H9 (cell line): Measurements from ENCODE around the gene GRID2. TPM values are rescaled to one million over a fixed set of nuclear protein-coding genes. Genes with fewer than 3 reads are reported as not detected.

Source experiments
- DNase-seq: peaks from one replicate; pipeline ENCODE4 v3.0.0-alpha.2; 2017
- H2AFZ ChIP-seq: one replicate; pipeline ENCODE4 v1.6.1; 2013; ENCODE audit warnings: mild to moderate bottlenecking, low read length, control low read depth, moderate library complexity
- H2AK5ac ChIP-seq: 2 replicates; pipeline ENCODE4 v1.6.1; 2013; ENCODE audit warnings: low read length, control low read depth, mixed read lengths; ENCODE audit not compliant: insufficient read length
- H2BK120ac ChIP-seq: one replicate; pipeline ENCODE4 v1.6.1; 2013; ENCODE audit warnings: low read depth, mild to moderate bottlenecking, low read length, control low read depth, inconsistent platforms; ENCODE audit not compliant: poor library complexity, severe bottlenecking
- H2BK12ac ChIP-seq: 2 replicates; pipeline ENCODE4 v1.6.1; 2013; ENCODE audit warnings: low read length, control low read depth, mixed read lengths, low read depth; ENCODE audit not compliant: insufficient read length
- H2BK15ac ChIP-seq: 2 replicates; pipeline ENCODE4 v1.6.1; 2013; ENCODE audit warnings: low read depth, low read length, control low read depth
- H2BK20ac ChIP-seq: one replicate; pipeline ENCODE4 v1.6.1; 2013; ENCODE audit warnings: low read depth, mild to moderate bottlenecking, low read length, control low read depth, inconsistent platforms; ENCODE audit not compliant: poor library complexity, severe bottlenecking
- H2BK5ac ChIP-seq: 2 replicates; pipeline ENCODE4 v1.6.1; 2013; ENCODE audit warnings: low read length, control low read depth, mixed read lengths; ENCODE audit not compliant: insufficient read length
- H3K14ac ChIP-seq: 2 replicates; pipeline ENCODE4 v1.6.1; 2013; ENCODE audit warnings: low read length, control low read depth; ENCODE audit not compliant: insufficient read depth
- H3K18ac ChIP-seq: 2 replicates; pipeline ENCODE4 v1.6.1; 2013; ENCODE audit warnings: low read depth, mild to moderate bottlenecking, mixed read lengths, low read length, control low read depth; ENCODE audit not compliant: insufficient read length
- H3K23ac ChIP-seq: 2 replicates; pipeline ENCODE4 v1.6.1; 2013; ENCODE audit warnings: low read length, control low read depth, mixed read lengths, low read depth; ENCODE audit not compliant: insufficient read length
- H3K23me2 ChIP-seq: 2 replicates; pipeline ENCODE4 v1.6.1; 2013; ENCODE audit warnings: low read depth, mild to moderate bottlenecking, mixed read lengths, low read length, control low read depth; ENCODE audit not compliant: insufficient read length, poor library complexity, severe bottlenecking
- H3K27ac ChIP-seq: 2 replicates; pipeline ENCODE4 v1.5.1; 2013; ENCODE audit warnings: low read length, control low read depth, mixed read lengths, low read depth; ENCODE audit not compliant: insufficient read length
- H3K27me3 ChIP-seq: 2 replicates; pipeline ENCODE4 v1.6.1; 2013; ENCODE audit warnings: low read length, control low read depth, inconsistent platforms; ENCODE audit not compliant: insufficient read depth
- H3K4ac ChIP-seq: 2 replicates; pipeline ENCODE4 v1.6.1; 2013; ENCODE audit warnings: low read depth, mild to moderate bottlenecking, control low read depth, inconsistent platforms, low read length, moderate library complexity
- H3K4me1 ChIP-seq: 2 replicates; pipeline ENCODE4 v1.6.1; 2013; ENCODE audit warnings: low read length, control low read depth, inconsistent platforms; ENCODE audit not compliant: insufficient read depth
- H3K4me2 ChIP-seq: 2 replicates; pipeline ENCODE4 v1.6.1; 2013; ENCODE audit warnings: low read length, control low read depth, mixed read lengths; ENCODE audit not compliant: insufficient read length, insufficient read depth
- H3K56ac ChIP-seq: 2 replicates; pipeline ENCODE4 v1.6.1; 2013; ENCODE audit warnings: low read depth, mild to moderate bottlenecking, mixed read lengths, low read length, control low read depth; ENCODE audit not compliant: insufficient read length
- H3K79me1 ChIP-seq: 2 replicates; pipeline ENCODE4 v1.6.1; 2013; ENCODE audit warnings: low read depth, mild to moderate bottlenecking, moderate library complexity, low read length, control low read depth, inconsistent platforms; ENCODE audit not compliant: insufficient read depth, poor library complexity, severe bottlenecking
- H3K79me2 ChIP-seq: 2 replicates; pipeline ENCODE4 v1.6.1; 2013; ENCODE audit warnings: low read length, control low read depth, inconsistent platforms; ENCODE audit not compliant: insufficient read depth
- H3K9ac ChIP-seq: 2 replicates; pipeline ENCODE4 v1.6.1; 2013; ENCODE audit warnings: low read length, control low read depth, mixed read lengths; ENCODE audit not compliant: insufficient read length; ENCODE audit errors: extremely low read depth
- H3K9me3 ChIP-seq: one replicate; pipeline ENCODE4 v1.6.1; 2013; ENCODE audit warnings: low read depth, low read length, inconsistent platforms; ENCODE audit not compliant: control insufficient read depth
- H3T11ph ChIP-seq: one replicate; pipeline ENCODE4 v1.6.1; 2013; ENCODE audit warnings: mild to moderate bottlenecking, low read length, control low read depth, inconsistent platforms
- H4K20me1 ChIP-seq: one replicate; pipeline ENCODE4 v1.6.1; 2013; ENCODE audit not compliant: control insufficient read depth, insufficient read length, insufficient read depth
- H4K5ac ChIP-seq: 2 replicates; pipeline ENCODE4 v1.6.1; 2013; ENCODE audit warnings: low read depth, mild to moderate bottlenecking, mixed read lengths, low read length, control low read depth; ENCODE audit not compliant: insufficient read length
- H4K8ac ChIP-seq: replicated peaks from 2 replicates; pipeline ENCODE4 v1.6.1; 2013; ENCODE audit warnings: low read length, control low read depth, mixed read lengths, low read depth; ENCODE audit not compliant: insufficient read length
- H4K91ac ChIP-seq: 2 replicates; pipeline ENCODE4 v1.6.1; 2013; ENCODE audit warnings: low read depth, mild to moderate bottlenecking, moderate library complexity, mixed read lengths, low read length, control low read depth; ENCODE audit not compliant: insufficient read length
- H3K27ac Mint-ChIP-seq, 3 experiments: 2 replicates in 2 of 3; 3 replicates in 1 of 3; pipeline ENCODE4 v1.8.0; 2020 to 2021; ENCODE audit warnings: mixed read lengths in 3 of 3, mild to moderate bottlenecking in 1 of 3, moderate library complexity in 1 of 3
- H3K27me3 Mint-ChIP-seq: 2 replicates; pipeline ENCODE4 v1.8.0; 2021; ENCODE audit warnings: low read depth, mild to moderate bottlenecking, moderate library complexity, mixed read lengths
- H3K36me3 Mint-ChIP-seq, 3 experiments: 2 replicates in 2 of 3; 3 replicates in 1 of 3; pipeline ENCODE4 v1.8.0; 2020 to 2021; ENCODE audit warnings: low read depth in 3 of 3, mixed read lengths in 3 of 3; ENCODE audit not compliant: insufficient read depth in 1 of 3
- H3K4me1 Mint-ChIP-seq, 2 experiments: 2 replicates each; pipeline ENCODE4 v1.8.0; 2020; ENCODE audit warnings: mixed read lengths in 2 of 2
- H3K4me3 Mint-ChIP-seq, 2 experiments: 2 replicates in 1 of 2; 3 replicates in 1 of 2; pipeline ENCODE4 v1.8.0; 2020 to 2021; ENCODE audit warnings: mild to moderate bottlenecking in 2 of 2, mixed read lengths in 2 of 2, moderate library complexity in 1 of 2
- H3K9me3 Mint-ChIP-seq, 2 experiments: 2 replicates in 1 of 2; 3 replicates in 1 of 2; pipeline ENCODE4 v1.8.0; 2020; ENCODE audit warnings: mild to moderate bottlenecking in 2 of 2, mixed read lengths in 2 of 2, moderate library complexity in 1 of 2
- CTCF ChIP-seq: fragments of 200-600 bp; sonication (generic); conservative IDR thresholded peaks from 3 replicates; pipeline ENCODE4 v1.8.0; 2021; ENCODE audit warnings: antibody characterized with exemption, mild to moderate bottlenecking
- total RNA-seq: library from RNA; stranded (reverse); gene quantifications from 2 replicates; pipeline ENCODE4 v1.2.1, GENCODE V29; 2021

The GRID2 gene
- total RNA-seq, 1 experiment from 2014 or later = 21.8 TPM

- Histone ChIP-seq H3K27me3 (no peaks in the 10 kb centered on the region), H3K18ac (no peak overlapping the region), H3K79me1 (no peaks in the 10 kb centered on the region), H2BK20ac (no peak overlapping the region), H2BK5ac (no peak overlapping the region), H4K20me1 (no peaks in the 10 kb centered on the region), H4K8ac (no peak overlapping the region), H3K23me2 (no peaks in the 10 kb centered on the region), H3K9me3 (no peaks in the 10 kb centered on the region), H2BK12ac (no peak overlapping the region), H3K9ac (no peak overlapping the region), H3T11ph (no peak overlapping the region), H3K4me1 (no peaks in the 10 kb centered on the region), H2AK5ac (no peak overlapping the region), H2BK120ac (no peak overlapping the region), H4K5ac (no peak overlapping the region), H3K4me2 (no peak overlapping the region), H3K4ac (no peak overlapping the region), H3K79me2 (no peaks in the 10 kb centered on the region), H3K23ac (no peak overlapping the region), H3K14ac (no peak overlapping the region), H3K56ac (no peak overlapping the region), H2BK15ac (no peak overlapping the region), H3K27ac (no peak overlapping the region), H2AFZ (no peak overlapping the region), H4K91ac (no peak overlapping the region)
- no peaks in the 10 kb centered on the region for H3K27me3 Mint-ChIP-seq
- H3K27ac Mint-ChIP-seq = no peak overlapping the region
- no peaks in the 10 kb centered on the region for H3K9me3 Mint-ChIP-seq
- no peaks in the 10 kb centered on the region for H3K36me3 Mint-ChIP-seq
- H3K4me1 Mint-ChIP-seq = peaks cover 7% of the 10 kb centered on the region in 2 experiments
- no peak for DNase-seq
- no peak overlapping the region for H3K4me3 Mint-ChIP-seq
- no peak for TF ChIP-seq CTCF
Observed at GRCh38 chr4:93646233-93646930, 1342.6 kb downstream of the GRID2 start.
